Neural progenitor cell (in vitro differentiated cells): Measurements from ENCODE around the gene FARP2. TPM values are rescaled to one million over a fixed set of nuclear protein-coding genes. Genes with fewer than 3 reads are reported as not detected.

Experiments used
- DNase-seq: peaks from one replicate; pipeline ENCODE4 v3.0.0-alpha.2; 2016; ENCODE audit warnings: low spot score
- H2AFZ ChIP-seq: fragments of 200-600 bp; sonication (generic); replicated peaks from 2 replicates; pipeline ENCODE4 v1.6.1; 2016; ENCODE audit warnings: antibody characterized with exemption
- H3F3A ChIP-seq: fragments of 200-600 bp; sonication (generic); 2 replicates; pipeline ENCODE4 v1.6.1; 2016; ENCODE audit warnings: antibody characterized with exemption, low read depth
- H3K27ac ChIP-seq: fragments of 200-600 bp; sonication (generic); 2 replicates; pipeline ENCODE4 v1.5.1; 2016; ENCODE audit warnings: mild to moderate bottlenecking
- H3K27me3 ChIP-seq: fragments of 200-600 bp; sonication (generic); 2 replicates; pipeline ENCODE4 v1.6.1; 2016; ENCODE audit warnings: mild to moderate bottlenecking, moderate library complexity
- H3K36me3 ChIP-seq: fragments of 200-600 bp; sonication (generic); 2 replicates; pipeline ENCODE4 v1.5.1; 2016
- H3K4me1 ChIP-seq: fragments of 200-600 bp; sonication (generic); 2 replicates; pipeline ENCODE4 v1.6.1; 2016; ENCODE audit warnings: mixed run types
- H3K4me2 ChIP-seq: fragments of 200-600 bp; sonication (generic); 2 replicates; pipeline ENCODE4 v1.6.1; 2016
- H3K4me3 ChIP-seq: fragments of 200-600 bp; sonication (generic); 2 replicates; pipeline ENCODE4 v1.5.1; 2016
- H3K79me2 ChIP-seq: fragments of 200-600 bp; sonication (generic); 2 replicates; pipeline ENCODE4 v1.6.1; 2016; ENCODE audit warnings: low read depth
- H3K9ac ChIP-seq: fragments of 200-600 bp; sonication (generic); 2 replicates; pipeline ENCODE4 v1.6.1; 2016
- H3K9me3 ChIP-seq: fragments of 200-600 bp; sonication (generic); 2 replicates; pipeline ENCODE4 v1.5.1; 2016; ENCODE audit warnings: low read depth
- H4K20me1 ChIP-seq: fragments of 200-600 bp; sonication (generic); 2 replicates; pipeline ENCODE4 v1.6.1; 2016; ENCODE audit warnings: low read depth
- H3K27ac Mint-ChIP-seq: 3 replicates; pipeline ENCODE4 v1.8.0; 2021; ENCODE audit warnings: mixed read lengths
- H3K27me3 Mint-ChIP-seq: 2 replicates; pipeline ENCODE4 v1.8.0; 2022; ENCODE audit warnings: low read depth, mild to moderate bottlenecking, inconsistent platforms, moderate library complexity, mixed read lengths; ENCODE audit not compliant: insufficient read depth
- H3K36me3 Mint-ChIP-seq: 3 replicates; pipeline ENCODE4 v1.8.0; 2021; ENCODE audit warnings: mixed read lengths
- H3K4me1 Mint-ChIP-seq: 3 replicates; pipeline ENCODE4 v1.8.0; 2021; ENCODE audit warnings: mixed read lengths
- H3K4me3 Mint-ChIP-seq: 3 replicates; pipeline ENCODE4 v1.8.0; 2021; ENCODE audit warnings: mild to moderate bottlenecking, moderate library complexity, mixed read lengths
- H3K9me3 Mint-ChIP-seq: 3 replicates; pipeline ENCODE4 v1.8.0; 2020; ENCODE audit warnings: mixed read lengths
- CTCF ChIP-seq: fragments of 200-600 bp; sonication (generic); IDR thresholded peaks from 2 replicates; pipeline ENCODE4 v1.5.1; 2017; ENCODE audit warnings: antibody characterized with exemption, mild to moderate bottlenecking
- EZH2 ChIP-seq: fragments of 200-600 bp; sonication (generic); IDR thresholded peaks from 2 replicates; pipeline ENCODE4 v1.6.1; 2017; ENCODE audit warnings: antibody characterized with exemption, mild to moderate bottlenecking, moderate library complexity
- EZH2phosphoT487 ChIP-seq: fragments of 200-600 bp; sonication (generic); IDR thresholded peaks from 2 replicates; pipeline ENCODE4 v1.6.1; 2017; ENCODE audit warnings: antibody characterized with exemption
- total RNA-seq: library from RNA; depleted of rRNA; stranded (reverse); fragments of >200 nt; gene quantifications from 2 replicates; pipeline ENCODE4 v1.2.3, GENCODE V29; 2015; ENCODE audit warnings: low replicate concordance

The FARP2 gene
- total RNA-seq, 1 donor from 2014 or later = 32.3 TPM

GRCh38 chr2:241511091-241511741, 155.1 kb downstream of the FARP2 start:
- H3K27ac ChIP-seq = no peak overlapping the region
- H4K20me1 ChIP-seq = peaks cover 19% of the 10 kb centered on the region
- Mint-ChIP-seq H3K4me1 (peaks cover 16% of the 10 kb centered on the region), H3K4me3 (no peak overlapping the region), H3K36me3 (no peaks in the 10 kb centered on the region), H3K27ac (no peak overlapping the region), H3K9me3 (no peaks in the 10 kb centered on the region), H3K27me3 (peaks cover 3% of the 10 kb centered on the region)
- H3K36me3 ChIP-seq = no peaks in the 10 kb centered on the region
- H3K9me3 ChIP-seq = no peaks in the 10 kb centered on the region
- H3K9ac ChIP-seq = no peak overlapping the region
- peaks cover 16% of the 10 kb centered on the region for H3K4me1 ChIP-seq
- no peak for DNase-seq
- H3K79me2 ChIP-seq = peaks cover 19% of the 10 kb centered on the region
- no peak overlapping the region for H3K4me3 ChIP-seq
- TF ChIP-seq EZH2 (no peak), CTCF (no peak), EZH2phosphoT487 (no peak)
- peaks cover 13% of the 10 kb centered on the region for H3F3A ChIP-seq
- no peak overlapping the region for H3K4me2 ChIP-seq
- H2AFZ ChIP-seq = no peak overlapping the region
- H3K27me3 ChIP-seq = peaks cover 11% of the 10 kb centered on the region

- H3K36me3 ChIP-seq = no peaks in the 10 kb centered on the region
- no peak overlapping the region for H3K4me3 ChIP-seq
- H3K79me2 ChIP-seq = no peaks in the 10 kb centered on the region
- H3K9me3 Mint-ChIP-seq = peaks cover 2% of the 10 kb centered on the region
- peaks cover 1% of the 10 kb centered on the region for H3K36me3 Mint-ChIP-seq
- peaks cover 3% of the 10 kb centered on the region for H3K4me1 Mint-ChIP-seq
- no peak overlapping the region for H2AFZ ChIP-seq
- H3K27ac Mint-ChIP-seq = no peak overlapping the region
- no peak overlapping the region for H3K9ac ChIP-seq
- no peak overlapping the region for H3K4me2 ChIP-seq
- H3K27ac ChIP-seq = no peak overlapping the region
- H3K9me3 ChIP-seq = no peaks in the 10 kb centered on the region
- H3K4me1 ChIP-seq = no peaks in the 10 kb centered on the region
- TF ChIP-seq EZH2 (no peak), EZH2phosphoT487 (no peak)
- no peaks in the 10 kb centered on the region for H4K20me1 ChIP-seq
- H3K27me3 ChIP-seq = peaks cover 5% of the 10 kb centered on the region
- H3K27me3 Mint-ChIP-seq = peaks cover 3% of the 10 kb centered on the region
- DNase-seq = no peak
- peaks cover 24% of the 10 kb centered on the region for H3F3A ChIP-seq
- no peak overlapping the region for H3K4me3 Mint-ChIP-seq
Observed at GRCh38 chr2:241514553-241514952, 158.5 kb downstream of the FARP2 start.

GRCh38 chr2:241514986-241515737, 159.1 kb downstream of the FARP2 start:
- H3K9me3 ChIP-seq = no peaks in the 10 kb centered on the region
- Mint-ChIP-seq H3K36me3 (peaks cover 1% of the 10 kb centered on the region), H3K27ac (no peak overlapping the region), H3K27me3 (peaks cover 6% of the 10 kb centered on the region), H3K4me3 (no peak overlapping the region), H3K9me3 (peaks cover 2% of the 10 kb centered on the region), H3K4me1 (no peaks in the 10 kb centered on the region)
- TF ChIP-seq CTCF = no peak
- TF ChIP-seq EZH2 = no peak
- no peak for TF ChIP-seq EZH2phosphoT487
- DNase-seq = no peak
- H3K4me3 ChIP-seq = no peak overlapping the region
- no peak overlapping the region for H2AFZ ChIP-seq
- no peak overlapping the region for H3K9ac ChIP-seq
- H3K4me2 ChIP-seq = no peak overlapping the region
- H3K79me2 ChIP-seq = no peaks in the 10 kb centered on the region
- H3K27ac ChIP-seq = peak overlapping the region; percentile 29
- H3K27me3 ChIP-seq = no peaks in the 10 kb centered on the region
- peaks cover 24% of the 10 kb centered on the region for H3F3A ChIP-seq
- no peaks in the 10 kb centered on the region for H3K4me1 ChIP-seq
- no peaks in the 10 kb centered on the region for H4K20me1 ChIP-seq
- H3K36me3 ChIP-seq = no peaks in the 10 kb centered on the region

- Mint-ChIP-seq H3K36me3 (peaks cover 1% of the 10 kb centered on the region), H3K4me1 (no peaks in the 10 kb centered on the region), H3K4me3 (no peak overlapping the region), H3K27ac (no peak overlapping the region), H3K27me3 (peaks cover 6% of the 10 kb centered on the region), H3K9me3 (peaks cover 2% of the 10 kb centered on the region)
- H3K27me3 ChIP-seq = no peaks in the 10 kb centered on the region
- H4K20me1 ChIP-seq = no peaks in the 10 kb centered on the region
- no peak overlapping the region for H3K27ac ChIP-seq
- TF ChIP-seq EZH2 = no peak
- TF ChIP-seq EZH2phosphoT487 = no peak
- no peak overlapping the region for H2AFZ ChIP-seq
- H3K9me3 ChIP-seq = no peaks in the 10 kb centered on the region
- no peaks in the 10 kb centered on the region for H3K79me2 ChIP-seq
- no peak overlapping the region for H3K9ac ChIP-seq
- H3K4me3 ChIP-seq = no peak overlapping the region
- no peaks in the 10 kb centered on the region for H3K4me1 ChIP-seq
- no peak overlapping the region for H3K4me2 ChIP-seq
- H3K36me3 ChIP-seq = no peaks in the 10 kb centered on the region
- H3F3A ChIP-seq = peaks cover 24% of the 10 kb centered on the region
- no peak for DNase-seq
Observed at GRCh38 chr2:241516520-241516965, 160.5 kb downstream of the FARP2 start.
